ENCODE results near the gene MAP3K3. TPM values are rescaled to one million over a fixed set of nuclear protein-coding genes. Genes with fewer than 3 reads are reported as not detected.

MAP3K3 gene
- total and polyA plus RNA-seq, 2 donors (not counting 3 experiments of a cell fraction or from before 2014, with no cell fraction given): 56.6 to 81.0 TPM

DNA sequence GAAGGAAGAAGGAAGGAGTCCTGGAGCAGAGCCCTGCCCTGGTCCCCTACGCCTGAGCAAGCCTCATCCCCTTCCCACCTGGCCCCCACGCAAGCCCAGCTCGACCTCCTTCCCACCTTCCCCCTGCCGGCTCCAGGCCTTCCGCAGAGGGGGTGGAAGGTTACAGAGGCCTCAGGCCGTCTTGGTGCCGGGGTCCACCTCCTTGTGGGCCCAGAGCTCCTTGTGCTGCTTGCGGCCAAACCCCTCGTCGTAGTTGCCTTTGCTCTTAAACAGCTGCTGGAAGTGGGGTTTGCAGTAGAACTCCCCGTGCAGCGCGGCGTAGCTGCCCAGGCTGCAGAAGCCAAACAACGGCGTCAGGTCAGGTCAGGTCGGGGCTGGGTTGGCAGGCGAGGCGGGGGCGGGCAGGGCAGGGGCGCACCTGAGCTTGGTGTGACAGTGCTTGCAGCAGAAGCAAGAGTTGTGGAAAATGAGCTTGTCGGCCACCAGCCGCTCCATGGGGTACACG lies 76.2 kb downstream of the MAP3K3 start:
- H3K4me1 ChIP-seq (ENCODE audit: control insufficient read depth, extremely low read depth, insufficient read depth, low read length): peaks cover 20% of the 10 kb centered on the region

More for the DNA sequence above, 76.2 kb downstream of the MAP3K3 start:
- Histone ChIP-seq H3K4me2 (ENCODE audit: insufficient read depth, low read length) (peak overlapping the region; percentile 48), H3K79me2 (ENCODE audit: control insufficient read depth, insufficient read depth, low read length) (peaks cover 9% of the 10 kb centered on the region), H3K9me3 (replicated peaks; ENCODE audit: control insufficient read depth, insufficient read depth, low read length) (no peaks in the 10 kb centered on the region), H3K27ac (ENCODE audit: insufficient read depth, low read depth, low read length) (no peak overlapping the region), H3K27me3 (ENCODE audit: control insufficient read depth in 2 of 2, insufficient read depth in 2 of 2, low read length in 2 of 2) (no peaks in the 10 kb centered on the region), H3K4me3 (replicated peaks in 1 of 3; ENCODE audit: insufficient read depth in 1 of 3, low read depth in 1 of 3, low read length in 3 of 3) (peak overlapping the region in 2 of 3 experiments; percentile 42 to 61), H3K9me1 (replicated peaks; ENCODE audit: control insufficient read depth, extremely low read depth, insufficient read depth, low read length) (no peaks in the 10 kb centered on the region), H2AFZ (ENCODE audit: low read depth, low read length) (no peak overlapping the region), H3K36me3 (ENCODE audit: control insufficient read depth in 2 of 2, extremely low read depth in 1 of 2, insufficient read depth in 2 of 2, low read length in 2 of 2) (peaks cover 0 to 20% of the 10 kb centered on the region in 2 experiments), H3K9ac (replicated peaks; ENCODE audit: extremely low read depth, insufficient read depth, low read length) (no peak overlapping the region), H4K20me1 (replicated peaks; ENCODE audit: control insufficient read depth, extremely low read depth, insufficient read depth, low read length) (no peaks in the 10 kb centered on the region)
- TF ChIP-seq, protein P1, sequence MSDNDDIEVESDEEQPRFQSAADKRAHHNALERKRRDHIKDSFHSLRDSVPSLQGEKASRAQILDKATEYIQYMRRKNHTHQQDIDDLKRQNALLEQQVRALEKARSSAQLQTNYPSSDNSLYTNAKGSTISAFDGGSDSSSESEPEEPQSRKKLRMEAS (IDR thresholded peaks at IDR 0.05; ENCODE audit: insufficient read depth, insufficient read length): no peak
- TF ChIP-seq POLR2AphosphoS5 (IDR thresholded peaks at IDR 0.05; ENCODE audit: insufficient read depth, low read depth, low read length) (no peak), GATA2 (IDR thresholded peaks at IDR 0.05; ENCODE audit: insufficient read depth, insufficient read length, low read depth, low read length) (no peak), MYC (IDR thresholded peaks at IDR 0.05; ENCODE audit: low read depth, low read length) (no peak), FOS (IDR thresholded peaks at IDR 0.05; ENCODE audit: borderline replicate concordance, insufficient read depth, low read length) (no peak), POLR2A (IDR thresholded peaks at IDR 0.05; ENCODE audit: low read depth, low read length) (no peak), JUN (IDR thresholded peaks at IDR 0.05; ENCODE audit: borderline replicate concordance, insufficient read depth, insufficient read length, low read depth) (no peak), CTCF (IDR thresholded peaks at IDR 0.05; ENCODE audit: extremely low read depth in 1 of 2, insufficient read depth in 1 of 2, low read depth in 1 of 2, low read length in 2 of 2) (no peak), EZH2 (IDR thresholded peaks at IDR 0.05; ENCODE audit: borderline replicate concordance, low read depth, low read length, severe bottlenecking) (no peak)
- FAIRE-seq (no peak), DNase-seq (ENCODE audit: low read depth, low spot score) (peak; percentile 24)
- intact Hi-C loops (cut with micrococcal nuclease) (loop anchor here (1.0 to 2.0 kb wide), 3 partner anchors 22 to 136 kb away; no protein-coding TSS in a partner anchor), dilution Hi-C loops (cut with MboI; ENCODE audit: extremely low pct_ligation_motif_present, low sequenced_read_pairs) (no loop called here)
- ChIA-PET POLR2A (interaction anchor here (1.0 kb wide), 1 partner anchor 128 kb away, joined by 4 read pairs; no protein-coding TSS in a partner anchor), CTCF (interaction anchor here (0.7 to 6.6 kb wide), 8 partner anchors 12 to 273 kb away, joined by 3 to 36 read pairs (median 6); no protein-coding TSS in a partner anchor)
- BruUV-seq (replicated peaks): no TSS peak
